Endothelial cell of umbilical vein (primary cell): ENCODE results near the gene MAPKAPK2. TPM values are rescaled to one million over a fixed set of nuclear protein-coding genes. Genes with fewer than 3 reads are reported as not detected.

Experiments used
- BruUV-seq: library from RNA; stranded (reverse); fragments of 400-500 nt; replicated peaks from 2 replicates; lab custom pipeline; 2021; lab: Mats Ljungman, UMichigan
- CTCF ChIA-PET: fragments of 300-600, 350-600 bp; sonication (Branson Sonifier 250); formaldehyde crosslinking; loops from one replicate; lab custom pipeline; 2021; ENCODE audit warnings: antibody characterized with exemption, inconsistent platforms; lab: Charles Lee
- POLR2A ChIA-PET: fragments of 300-600, 350-600 bp; sonication (Branson Sonifier 250); formaldehyde crosslinking; loops from one replicate; lab custom pipeline; 2021; ENCODE audit warnings: antibody characterized with exemption, inconsistent platforms; lab: Charles Lee
- DNase-seq: peaks from one replicate; pipeline ENCODE4 v3.0.0-alpha.2; 2011; ENCODE audit warnings: low read depth, low spot score
- FAIRE-seq: peaks from 2 replicates; lab custom pipeline; 2011; peaks lifted over from hg19 to GRCh38; lab: Jason Lieb, UNC
- H2AFZ ChIP-seq: 2 replicates; pipeline ENCODE4 v1.6.0; 2012; ENCODE audit warnings: low read depth, low read length, control low read depth, inconsistent platforms
- H3K27ac ChIP-seq: 2 replicates; pipeline ENCODE4 v1.5.1; 2011; ENCODE audit warnings: low read depth, mild to moderate bottlenecking, control low read depth, low read length, moderate library complexity; ENCODE audit not compliant: insufficient read depth
- H3K27me3 ChIP-seq, 2 experiments: 2 replicates each; pipeline versions ENCODE4 v1.6.0 to v1.6.1; 2011; ENCODE audit warnings: low read length in 2 of 2, mixed read lengths in 1 of 2; ENCODE audit not compliant: control insufficient read depth in 2 of 2, insufficient read depth in 2 of 2
- H3K36me3 ChIP-seq, 2 experiments: 2 replicates in 1 of 2; 3 replicates in 1 of 2; pipeline ENCODE4 v1.5.1; 2011; ENCODE audit warnings: low read length in 2 of 2, mild to moderate bottlenecking in 1 of 2, moderate library complexity in 1 of 2; ENCODE audit not compliant: control insufficient read depth in 2 of 2, insufficient read depth in 2 of 2; ENCODE audit errors: extremely low read depth in 1 of 2
- H3K4me1 ChIP-seq: 3 replicates; pipeline ENCODE4 v1.5.1; 2011; ENCODE audit warnings: mild to moderate bottlenecking, low read length; ENCODE audit not compliant: control insufficient read depth, insufficient read depth; ENCODE audit errors: extremely low read depth
- H3K4me2 ChIP-seq: 2 replicates; pipeline ENCODE4 v1.6.1; 2011; ENCODE audit warnings: low read length, control low read depth, mixed read lengths; ENCODE audit not compliant: insufficient read depth
- H3K4me3 ChIP-seq, 3 experiments: fragments of 200-600 bp in 1 of 3; sonication (generic), shearing (Covaris generic) in 1 of 3; replicated peaks in 1 of 3; 2 replicates each; pipeline ENCODE4 v1.5.1; 2011 to 2016; ENCODE audit warnings: control low read depth in 3 of 3, low read length in 3 of 3, mild to moderate bottlenecking in 2 of 3, inconsistent platforms in 1 of 3, low read depth in 1 of 3, moderate library complexity in 1 of 3; ENCODE audit not compliant: insufficient read depth in 1 of 3
- H3K79me2 ChIP-seq: 2 replicates; pipeline ENCODE4 v1.6.0; 2012; ENCODE audit warnings: low read length, inconsistent platforms; ENCODE audit not compliant: control insufficient read depth, insufficient read depth
- H3K9ac ChIP-seq: replicated peaks from 2 replicates; pipeline ENCODE3; 2011; ENCODE audit warnings: low read length, control low read depth; ENCODE audit not compliant: insufficient read depth; ENCODE audit errors: extremely low read depth
- H3K9me1 ChIP-seq: replicated peaks from 3 replicates; pipeline ENCODE4 v1.6.0; 2011; ENCODE audit warnings: mild to moderate bottlenecking, low read length; ENCODE audit not compliant: control insufficient read depth, insufficient read depth; ENCODE audit errors: extremely low read depth
- H3K9me3 ChIP-seq: replicated peaks from 2 replicates; pipeline ENCODE4 v1.5.1; 2012; ENCODE audit warnings: low read length, inconsistent platforms; ENCODE audit not compliant: control insufficient read depth, insufficient read depth
- H4K20me1 ChIP-seq: replicated peaks from 2 replicates; pipeline ENCODE3; 2011; ENCODE audit warnings: mild to moderate bottlenecking, low read length; ENCODE audit not compliant: control insufficient read depth, insufficient read depth; ENCODE audit errors: extremely low read depth
- FOS ChIP-seq: IDR thresholded peaks from 2 replicates; pipeline ENCODE4 v1.6.1; 2011; ENCODE audit warnings: mild to moderate bottlenecking, low read length, moderate library complexity, borderline replicate concordance; ENCODE audit not compliant: insufficient read depth
- GATA2 ChIP-seq: IDR thresholded peaks from 2 replicates; pipeline ENCODE4 v1.7.0; 2011; ENCODE audit warnings: low read depth, mild to moderate bottlenecking, moderate library complexity, mixed read lengths, low read length; ENCODE audit not compliant: insufficient read length, insufficient read depth
- JUN ChIP-seq: IDR thresholded peaks from 2 replicates; pipeline ENCODE4 v1.6.1; 2011; ENCODE audit warnings: borderline replicate concordance, low read depth; ENCODE audit not compliant: insufficient read length, insufficient read depth
- MAX ChIP-seq: IDR thresholded peaks from 2 replicates; pipeline ENCODE4 v1.6.1; 2011; ENCODE audit not compliant: insufficient read depth, insufficient read length
- dilution Hi-C: fragments of 300-500 bp; cut with MboI; formaldehyde crosslinking; loops from one replicate; pipeline ENCODE4 v1.15.0; 2019; ENCODE audit warnings: low sequenced_read_pairs; ENCODE audit not compliant: extremely low pct_ligation_motif_present
- intact Hi-C: fragments of 100-400 bp; cut with micrococcal nuclease; formaldehyde crosslinking; loops from one replicate; pipeline ENCODE4 v1.10.0; 2022
- polyA plus RNA-seq, 4 experiments: library from polyadenylated mRNA; depleted of rRNA in 3 of 4; stranded (reverse) in 3 of 4; unstranded in 1 of 4; fragments of >200 nt; gene quantifications; 2 replicates each; pipeline versions ENCODE4 v1.2.1 to v1.2.3, GENCODE V29; 2011 to 2012; ENCODE audit warnings: missing spikeins in 1 of 4
- total RNA-seq: library from RNA; stranded (reverse); gene quantifications from 2 replicates; pipeline ENCODE4 v1.2.3, GENCODE V29; 2021
- TF ChIP-seq, protein P1 (sequence below), 2 donors: IDR thresholded peaks; 1 replicate in 1 of 2; 2 replicates in 1 of 2; pipeline ENCODE4 v1.5.1; 2011; ENCODE audit warnings: low read length in 2 of 2, mild to moderate bottlenecking in 2 of 2, moderate library complexity in 2 of 2, control low read depth in 1 of 2, inconsistent platforms in 1 of 2, low read depth in 1 of 2; ENCODE audit not compliant: insufficient read depth in 1 of 2; ENCODE audit errors: extremely low read depth in 1 of 2

Gene MAPKAPK2
- total and polyA plus RNA-seq, 2 donors (not counting 3 experiments of a cell fraction or from before 2014, with no cell fraction given), result 52.9 to 69.1 TPM

- FAIRE-seq (no peak), DNase-seq (no peak)
- ChIA-PET POLR2A (no interaction called here), CTCF (interaction anchor here (1.2 kb wide), 1 partner anchor 20 kb away, joined by 10 read pairs; no protein-coding TSS in a partner anchor)
- Histone ChIP-seq H3K27me3 (no peaks in the 10 kb centered on the region), H2AFZ (no peak overlapping the region), H3K79me2 (no peaks in the 10 kb centered on the region), H3K9ac (no peak overlapping the region), H3K36me3 (peaks cover 3 to 4% of the 10 kb centered on the region in 2 experiments), H3K9me3 (no peaks in the 10 kb centered on the region), H3K27ac (no peak overlapping the region), H3K9me1 (no peaks in the 10 kb centered on the region), H3K4me1 (no peaks in the 10 kb centered on the region), H3K4me3 (no peak overlapping the region), H3K4me2 (no peak overlapping the region), H4K20me1 (no peaks in the 10 kb centered on the region)
- BruUV-seq, result no TSS peak
- intact Hi-C loops (no loop called here), dilution Hi-C loops (no loop called here)
- TF ChIP-seq, protein P1, sequence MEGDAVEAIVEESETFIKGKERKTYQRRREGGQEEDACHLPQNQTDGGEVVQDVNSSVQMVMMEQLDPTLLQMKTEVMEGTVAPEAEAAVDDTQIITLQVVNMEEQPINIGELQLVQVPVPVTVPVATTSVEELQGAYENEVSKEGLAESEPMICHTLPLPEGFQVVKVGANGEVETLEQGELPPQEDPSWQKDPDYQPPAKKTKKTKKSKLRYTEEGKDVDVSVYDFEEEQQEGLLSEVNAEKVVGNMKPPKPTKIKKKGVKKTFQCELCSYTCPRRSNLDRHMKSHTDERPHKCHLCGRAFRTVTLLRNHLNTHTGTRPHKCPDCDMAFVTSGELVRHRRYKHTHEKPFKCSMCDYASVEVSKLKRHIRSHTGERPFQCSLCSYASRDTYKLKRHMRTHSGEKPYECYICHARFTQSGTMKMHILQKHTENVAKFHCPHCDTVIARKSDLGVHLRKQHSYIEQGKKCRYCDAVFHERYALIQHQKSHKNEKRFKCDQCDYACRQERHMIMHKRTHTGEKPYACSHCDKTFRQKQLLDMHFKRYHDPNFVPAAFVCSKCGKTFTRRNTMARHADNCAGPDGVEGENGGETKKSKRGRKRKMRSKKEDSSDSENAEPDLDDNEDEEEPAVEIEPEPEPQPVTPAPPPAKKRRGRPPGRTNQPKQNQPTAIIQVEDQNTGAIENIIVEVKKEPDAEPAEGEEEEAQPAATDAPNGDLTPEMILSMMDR (IDR thresholded peaks at IDR 0.05; ENCODE audit: extremely low read depth in 1 of 2, insufficient read depth in 1 of 2, low read depth in 1 of 2, low read length in 2 of 2), result no peak
- TF ChIP-seq GATA2 (no peak), MAX (no peak), FOS (no peak), JUN (no peak)
Measured at GRCh38 chr1:206643118-206643698, 41.5 kb upstream of the MAPKAPK2 start.
